ENCODE measurements around the gene MBTD1.

MBTD1 gene

GRCh38 chr17:51128076-51128475 is 131.8 kb downstream of the MBTD1 start:
- H3K9me3 ChIP-seq (ENCODE audit: control insufficient read depth in 1 of 2, low read length in 2 of 2): no peaks in the 10 kb centered on the region
- H3K9ac ChIP-seq (ENCODE audit: low read depth in 1 of 2, low read length in 2 of 2): no peak overlapping the region
- H3K4me3 ChIP-seq (ENCODE audit: low read depth in 1 of 2, low read length in 2 of 2): no peak overlapping the region
- H3K27me3 ChIP-seq (ENCODE audit: control insufficient read depth in 1 of 2, insufficient read depth in 2 of 2, low read length in 2 of 2): no peaks in the 10 kb centered on the region
- no peaks in the 10 kb centered on the region for H3K36me3 ChIP-seq (ENCODE audit: control insufficient read depth in 1 of 2, insufficient read depth in 2 of 2, low read length in 2 of 2)
- H3K27ac ChIP-seq (ENCODE audit: low read depth, low read length): no peak overlapping the region
- peaks cover 20 to 25% of the 10 kb centered on the region in 2 donors for H3K4me1 ChIP-seq (ENCODE audit: control insufficient read depth in 1 of 2, insufficient read depth in 2 of 2, low read length in 2 of 2)
